ENCODE measurements around the gene ISCA2.

The ISCA2 gene

GRCh38 chr14:74501135-74501614, 7.6 kb downstream of the ISCA2 start:
- FAIRE-seq (no peak), DNase-seq (ENCODE audit: insufficient read length, low spot score) (no peak)
- TF ChIP-seq PAX5 (IDR thresholded peaks at IDR 0.05; ENCODE audit: insufficient read depth, low read length, severe bottlenecking) (no peak), POLR2A (IDR thresholded peaks at IDR 0.05; ENCODE audit: low read depth, low read length) (no peak), POU2F2 (IDR thresholded peaks at IDR 0.05; ENCODE audit: low read depth, low read length) (no peak), TAF1 (IDR thresholded peaks at IDR 0.05; ENCODE audit: low read depth, low read length) (no peak), SPI1 (IDR thresholded peaks at IDR 0.05; ENCODE audit: low read depth, low read length) (no peak), POLR2AphosphoS5 (IDR thresholded peaks at IDR 0.05; ENCODE audit: low read depth, low read length) (no peak)

DNA sequence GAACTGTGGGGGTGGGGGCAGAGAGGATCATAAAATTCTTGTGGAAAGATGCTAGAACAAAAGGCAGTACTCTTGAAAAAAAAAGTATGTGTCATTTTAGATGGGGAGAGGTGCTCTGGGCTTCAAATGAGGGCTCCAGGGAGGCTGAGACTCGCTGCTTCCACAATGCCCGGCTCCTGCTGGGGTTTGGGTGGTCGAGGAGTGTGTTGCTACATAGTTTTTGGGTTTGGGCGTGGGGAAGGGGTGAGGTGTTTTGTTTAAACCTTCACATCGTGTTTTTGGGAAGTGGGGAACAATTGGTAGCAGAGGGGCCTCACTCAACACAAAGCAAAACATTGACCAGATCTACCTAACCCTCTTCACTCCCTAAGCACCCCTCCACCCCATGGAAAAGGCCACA, 8.1 kb downstream of the ISCA2 start:
- no peak for TF ChIP-seq PAX5 (IDR thresholded peaks at IDR 0.05; ENCODE audit: insufficient read depth, low read length, severe bottlenecking)
- DNase-seq (ENCODE audit: insufficient read length, low spot score) = no peak
- FAIRE-seq = no peak

- DNase-seq (ENCODE audit: insufficient read length, low spot score) (no peak), FAIRE-seq (peak; percentile 64)
- no peak for TF ChIP-seq POLR2A (IDR thresholded peaks at IDR 0.05; ENCODE audit: low read depth, low read length)
- TF ChIP-seq POU2F2 (IDR thresholded peaks at IDR 0.05; ENCODE audit: low read depth, low read length) = no peak
- TF ChIP-seq SPI1 (IDR thresholded peaks at IDR 0.05; ENCODE audit: low read depth, low read length) = no peak
- TF ChIP-seq TAF1 (IDR thresholded peaks at IDR 0.05; ENCODE audit: low read depth, low read length) = no peak
- no peak for TF ChIP-seq PAX5 (IDR thresholded peaks at IDR 0.05; ENCODE audit: insufficient read depth, low read length, severe bottlenecking)
- no peak for TF ChIP-seq POLR2AphosphoS5 (IDR thresholded peaks at IDR 0.05; ENCODE audit: low read depth, low read length)
These were observed 8.9 kb downstream of the ISCA2 start for GRCh38 chr14:74502236-74503019.

DNA sequence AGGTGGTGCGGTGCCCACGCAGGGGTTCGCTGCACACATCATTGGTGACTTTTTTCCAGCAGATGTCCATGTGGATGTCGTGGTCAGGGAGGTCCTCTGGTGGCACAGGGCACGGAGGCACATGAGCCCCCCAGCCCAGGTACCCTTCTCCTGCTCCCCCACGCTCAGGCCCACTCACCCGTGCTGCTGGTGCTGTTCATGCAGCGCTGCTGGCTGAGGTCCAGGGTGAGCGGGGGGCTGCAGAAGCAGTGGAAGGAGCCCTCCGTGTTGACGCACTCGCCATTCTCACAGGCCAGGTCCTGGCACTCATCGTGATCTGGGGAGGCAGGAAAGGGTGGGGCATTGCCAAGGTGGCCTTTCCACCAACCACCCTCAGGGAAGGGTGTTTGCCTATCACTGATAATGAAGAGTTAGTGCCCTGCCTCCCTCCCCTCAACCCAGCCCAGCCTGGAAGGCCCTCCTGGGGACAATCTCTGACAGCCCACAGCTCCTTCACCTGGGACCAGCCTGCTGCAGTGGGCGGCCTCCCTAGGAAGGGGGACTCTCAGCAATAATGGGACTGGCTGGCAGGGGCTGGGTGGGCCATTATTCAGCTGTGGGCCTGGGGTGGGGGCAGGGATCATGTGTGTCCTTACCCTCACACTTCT, 9.8 kb downstream of the ISCA2 start:
- TF ChIP-seq PAX5 (IDR thresholded peaks at IDR 0.05; ENCODE audit: insufficient read depth, low read length, severe bottlenecking) (no peak), SPI1 (IDR thresholded peaks at IDR 0.05; ENCODE audit: low read depth, low read length) (no peak), POU2F2 (IDR thresholded peaks at IDR 0.05; ENCODE audit: low read depth, low read length) (no peak), TAF1 (IDR thresholded peaks at IDR 0.05; ENCODE audit: low read depth, low read length) (no peak), POLR2AphosphoS5 (IDR thresholded peaks at IDR 0.05; ENCODE audit: low read depth, low read length) (no peak), POLR2A (IDR thresholded peaks at IDR 0.05; ENCODE audit: low read depth, low read length) (no peak)
- FAIRE-seq (no peak), DNase-seq (ENCODE audit: insufficient read length, low spot score) (no peak)

GRCh38 chr14:74503938-74504335, 10.4 kb downstream of the ISCA2 start:
- FAIRE-seq (no peak), DNase-seq (ENCODE audit: insufficient read length, low spot score) (no peak)
- TF ChIP-seq POLR2AphosphoS5 (IDR thresholded peaks at IDR 0.05; ENCODE audit: low read depth, low read length) (no peak), TAF1 (IDR thresholded peaks at IDR 0.05; ENCODE audit: low read depth, low read length) (no peak), SPI1 (IDR thresholded peaks at IDR 0.05; ENCODE audit: low read depth, low read length) (no peak), PAX5 (IDR thresholded peaks at IDR 0.05; ENCODE audit: insufficient read depth, low read length, severe bottlenecking) (no peak)

- TF ChIP-seq POU2F2 (IDR thresholded peaks at IDR 0.05; ENCODE audit: low read depth, low read length) (no peak), TAF1 (IDR thresholded peaks at IDR 0.05; ENCODE audit: low read depth, low read length) (no peak), PAX5 (IDR thresholded peaks at IDR 0.05; ENCODE audit: insufficient read depth, low read length, severe bottlenecking) (no peak), POLR2AphosphoS5 (IDR thresholded peaks at IDR 0.05; ENCODE audit: low read depth, low read length) (no peak), SPI1 (IDR thresholded peaks at IDR 0.05; ENCODE audit: low read depth, low read length) (no peak)
- DNase-seq (ENCODE audit: insufficient read length, low spot score) (no peak), FAIRE-seq (no peak)
These were observed 10.8 kb downstream of the ISCA2 start for GRCh38 chr14:74504412-74504811.

GRCh38 chr14:74504874-74505720, 11.5 kb downstream of the ISCA2 start:
- DNase-seq (ENCODE audit: insufficient read length, low spot score) (no peak), FAIRE-seq (no peak)
- TF ChIP-seq TAF1 (IDR thresholded peaks at IDR 0.05; ENCODE audit: low read depth, low read length) = no peak
- no peak for TF ChIP-seq POU2F2 (IDR thresholded peaks at IDR 0.05; ENCODE audit: low read depth, low read length)
- TF ChIP-seq SPI1 (IDR thresholded peaks at IDR 0.05; ENCODE audit: low read depth, low read length) = no peak
- no peak for TF ChIP-seq POLR2A (IDR thresholded peaks at IDR 0.05; ENCODE audit: low read depth, low read length)
- TF ChIP-seq POLR2AphosphoS5 (IDR thresholded peaks at IDR 0.05; ENCODE audit: low read depth, low read length) = no peak
- TF ChIP-seq PAX5 (IDR thresholded peaks at IDR 0.05; ENCODE audit: insufficient read depth, low read length, severe bottlenecking) = no peak

DNA sequence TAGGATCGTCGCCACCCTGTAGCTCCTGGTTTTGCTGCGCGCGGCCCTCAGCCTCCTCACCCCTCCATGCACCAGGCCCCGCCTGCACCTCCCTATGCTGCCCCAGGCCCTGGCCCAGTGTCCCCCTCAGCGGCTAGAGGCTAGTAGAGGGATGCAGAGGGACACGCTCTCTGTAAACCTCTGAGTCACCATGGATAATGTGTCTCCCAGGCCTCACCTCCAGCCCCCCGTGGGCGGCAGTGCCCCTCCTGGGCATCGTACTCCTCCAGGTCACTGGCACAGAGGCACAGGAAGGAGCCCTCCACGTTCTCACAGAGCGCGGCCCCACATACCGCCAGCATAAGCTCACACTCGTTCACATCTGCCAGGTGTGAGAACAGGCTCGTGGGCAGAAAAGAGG, 12.3 kb downstream of the ISCA2 start:
- DNase-seq (ENCODE audit: insufficient read length, low spot score) (no peak), FAIRE-seq (no peak)
- TF ChIP-seq POU2F2 (IDR thresholded peaks at IDR 0.05; ENCODE audit: low read depth, low read length) (no peak), TAF1 (IDR thresholded peaks at IDR 0.05; ENCODE audit: low read depth, low read length) (no peak), PAX5 (IDR thresholded peaks at IDR 0.05; ENCODE audit: insufficient read depth, low read length, severe bottlenecking) (no peak), SPI1 (IDR thresholded peaks at IDR 0.05; ENCODE audit: low read depth, low read length) (no peak), POLR2AphosphoS5 (IDR thresholded peaks at IDR 0.05; ENCODE audit: low read depth, low read length) (no peak), POLR2A (IDR thresholded peaks at IDR 0.05; ENCODE audit: low read depth, low read length) (no peak)

- DNase-seq (ENCODE audit: insufficient read length, low spot score) (no peak), FAIRE-seq (no peak)
- no peak for TF ChIP-seq POLR2A (IDR thresholded peaks at IDR 0.05; ENCODE audit: low read depth, low read length)
- no peak for TF ChIP-seq POU2F2 (IDR thresholded peaks at IDR 0.05; ENCODE audit: low read depth, low read length)
- TF ChIP-seq TAF1 (IDR thresholded peaks at IDR 0.05; ENCODE audit: low read depth, low read length) = no peak
- no peak for TF ChIP-seq PAX5 (IDR thresholded peaks at IDR 0.05; ENCODE audit: insufficient read depth, low read length, severe bottlenecking)
- no peak for TF ChIP-seq SPI1 (IDR thresholded peaks at IDR 0.05; ENCODE audit: low read depth, low read length)
- no peak for TF ChIP-seq POLR2AphosphoS5 (IDR thresholded peaks at IDR 0.05; ENCODE audit: low read depth, low read length)
These were observed 12.9 kb downstream of the ISCA2 start for GRCh38 chr14:74506411-74506851.
